ENCODE measurements around the gene HOXB7.
A peak's percentile ranks its signal among the peaks of the same experiment; 100 is the strongest.

Gene HOXB7

DNA sequence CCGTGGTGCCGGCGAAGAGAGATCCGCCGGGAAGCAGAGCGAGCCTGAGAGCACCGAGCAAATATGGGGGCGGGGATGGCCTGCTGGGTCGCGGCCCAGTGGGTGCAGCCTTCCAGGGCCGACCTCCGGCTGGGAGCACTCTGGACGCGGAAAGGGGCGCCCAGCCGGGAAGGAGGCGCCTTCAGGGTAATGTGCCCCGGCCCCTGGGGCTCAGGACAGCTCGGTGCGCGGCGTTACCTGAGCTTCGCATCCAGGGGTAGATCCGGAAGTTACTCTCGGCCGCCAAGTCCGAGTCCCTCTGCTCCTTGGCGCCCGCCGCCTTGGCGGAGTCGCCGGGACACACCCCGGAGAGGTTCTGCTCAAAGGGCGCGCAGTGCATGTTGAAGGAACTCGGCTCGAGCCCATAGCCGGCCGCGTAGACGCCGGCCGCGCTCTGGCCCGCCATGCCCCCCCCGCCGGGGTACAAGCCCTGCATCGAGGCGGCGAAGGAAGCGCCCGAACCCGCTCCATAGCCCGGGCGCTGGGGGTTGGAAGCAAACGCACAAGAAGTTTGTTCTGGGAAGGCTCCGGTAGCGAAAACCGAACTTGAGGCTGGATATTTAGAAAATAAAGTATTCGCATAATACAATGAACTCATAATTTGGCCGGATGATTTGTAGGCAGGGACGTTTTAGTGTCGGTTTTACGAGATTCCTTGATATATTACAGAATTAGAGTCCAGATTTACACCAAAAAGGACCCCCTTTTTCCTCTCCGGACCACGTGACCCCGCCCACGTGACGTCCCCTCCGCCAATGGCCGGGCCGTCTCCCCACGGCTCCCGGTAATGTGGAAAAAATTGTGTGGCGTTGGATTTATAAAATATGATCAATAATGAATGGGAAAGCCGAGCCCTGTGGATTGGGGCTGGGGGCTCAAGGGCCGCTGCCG lies at the start of gene HOXB7:
Gene HOXB7, minus strand, starts transcription at position 736 of the 930 bp plus-strand sequence. Its CDS starts 99 bp downstream, at position 637.
- ChIA-PET POLR2A (interaction anchor here (1.0 kb wide), 1 partner anchor 18 kb away, joined by 4 read pairs; no protein-coding TSS in a partner anchor), CTCF (interaction anchor here (0.9 to 2.8 kb wide), 11 partner anchors 8 to 584 kb away, joined by 3 to 15 read pairs (median 6); partner anchors contain the start of gene HOXB5)
- TF ChIP-seq, protein P1, sequence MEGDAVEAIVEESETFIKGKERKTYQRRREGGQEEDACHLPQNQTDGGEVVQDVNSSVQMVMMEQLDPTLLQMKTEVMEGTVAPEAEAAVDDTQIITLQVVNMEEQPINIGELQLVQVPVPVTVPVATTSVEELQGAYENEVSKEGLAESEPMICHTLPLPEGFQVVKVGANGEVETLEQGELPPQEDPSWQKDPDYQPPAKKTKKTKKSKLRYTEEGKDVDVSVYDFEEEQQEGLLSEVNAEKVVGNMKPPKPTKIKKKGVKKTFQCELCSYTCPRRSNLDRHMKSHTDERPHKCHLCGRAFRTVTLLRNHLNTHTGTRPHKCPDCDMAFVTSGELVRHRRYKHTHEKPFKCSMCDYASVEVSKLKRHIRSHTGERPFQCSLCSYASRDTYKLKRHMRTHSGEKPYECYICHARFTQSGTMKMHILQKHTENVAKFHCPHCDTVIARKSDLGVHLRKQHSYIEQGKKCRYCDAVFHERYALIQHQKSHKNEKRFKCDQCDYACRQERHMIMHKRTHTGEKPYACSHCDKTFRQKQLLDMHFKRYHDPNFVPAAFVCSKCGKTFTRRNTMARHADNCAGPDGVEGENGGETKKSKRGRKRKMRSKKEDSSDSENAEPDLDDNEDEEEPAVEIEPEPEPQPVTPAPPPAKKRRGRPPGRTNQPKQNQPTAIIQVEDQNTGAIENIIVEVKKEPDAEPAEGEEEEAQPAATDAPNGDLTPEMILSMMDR (IDR thresholded peaks at IDR 0.05; ENCODE audit: insufficient read depth, low read length, missing control alignments) = no peak
- peak within 1 kb of the TSS; percentile 67 for H3K4me3 ChIP-seq (ENCODE audit: low read depth, low read length)
- DNase-seq (ENCODE audit: low read depth, low spot score) = no peak

DNA sequence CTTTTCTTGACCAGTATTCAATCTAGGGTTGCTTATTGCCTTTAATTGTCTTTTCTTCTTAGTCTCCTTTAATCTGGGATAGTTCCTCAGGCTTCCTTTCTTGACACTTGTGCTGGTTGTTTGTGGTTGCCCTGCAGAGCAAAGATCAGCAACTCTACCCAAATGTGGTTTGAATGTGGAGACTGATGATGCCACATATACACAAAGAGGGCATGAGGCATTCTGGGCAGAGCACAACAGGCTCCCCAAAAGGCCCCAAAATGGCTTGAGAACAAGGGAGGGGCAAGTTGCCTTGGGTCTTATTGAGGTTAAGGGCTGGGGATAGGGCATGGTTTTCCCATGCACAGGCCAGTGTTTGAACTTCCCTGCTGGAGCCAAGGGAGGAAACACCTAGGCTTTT lies 45.1 kb upstream of the HOXB7 start:
- DNase-seq (ENCODE audit: low read depth, low spot score) = no peak
- ChIA-PET CTCF (interaction anchor here (1.2 to 2.5 kb wide), 6 partner anchors 15 to 223 kb away, joined by 3 to 13 read pairs (median 6); no protein-coding TSS in a partner anchor), POLR2A (no interaction called here)
- H3K4me3 ChIP-seq (ENCODE audit: low read depth, low read length) = no peak overlapping the region
- TF ChIP-seq, protein P1 (IDR thresholded peaks at IDR 0.05; ENCODE audit: insufficient read depth, low read length, missing control alignments) = no peak

DNA sequence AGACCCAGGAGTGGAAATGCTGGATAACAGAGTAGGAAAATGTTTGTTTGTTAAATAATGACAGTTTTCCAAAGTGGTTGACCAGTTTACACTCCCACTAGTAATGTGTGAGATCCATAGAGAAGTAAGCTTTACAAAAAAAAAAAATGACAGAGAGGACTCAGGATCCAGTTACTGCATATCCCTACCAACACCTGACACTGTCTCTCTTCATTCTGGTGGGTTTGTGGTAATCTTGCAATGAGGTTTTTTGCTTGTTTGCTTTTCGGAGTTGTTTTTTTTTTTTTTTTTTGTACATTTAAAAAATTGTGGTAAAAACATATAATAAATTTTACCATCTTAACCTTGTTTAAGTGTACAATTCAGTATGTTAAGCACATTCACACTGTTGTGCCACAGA lies 38.9 kb upstream of the HOXB7 start:
- no peak for DNase-seq (ENCODE audit: low read depth, low spot score)
- CTCF ChIA-PET = no interaction called here
- TF ChIP-seq, protein P1 (IDR thresholded peaks at IDR 0.05; ENCODE audit: insufficient read depth, low read length, missing control alignments) = no peak
- no peak overlapping the region for H3K4me3 ChIP-seq (ENCODE audit: low read depth, low read length)
- POLR2A ChIA-PET = interaction anchor here (0.7 kb wide), 1 partner anchor 72 kb away, joined by 4 read pairs; no protein-coding TSS in a partner anchor

DNA sequence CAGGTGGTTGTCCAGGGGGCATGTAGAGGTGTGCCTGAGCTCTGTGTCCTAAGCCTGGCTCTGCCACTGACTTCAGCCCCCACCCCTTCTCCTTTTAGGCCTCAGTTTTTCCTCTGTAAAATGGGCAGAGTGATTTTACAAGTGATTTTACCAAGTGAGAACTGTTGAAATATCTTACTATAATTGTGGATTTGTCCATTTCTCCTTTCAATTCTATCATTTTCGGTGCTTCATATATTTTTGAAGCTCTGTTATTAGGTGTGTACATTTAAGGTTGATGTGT lies 37.1 kb upstream of the HOXB7 start:
- H3K4me3 ChIP-seq (ENCODE audit: low read depth, low read length) = no peak overlapping the region
- POLR2A ChIA-PET = no interaction called here
- TF ChIP-seq, protein P1 (IDR thresholded peaks at IDR 0.05; ENCODE audit: insufficient read depth, low read length, missing control alignments) = no peak
- no peak for DNase-seq (ENCODE audit: low read depth, low spot score)
- CTCF ChIA-PET = interaction anchor here (0.9 to 2.3 kb wide), 4 partner anchors 12 to 236 kb away, joined by 3 to 12 read pairs (median 4); no protein-coding TSS in a partner anchor

DNA sequence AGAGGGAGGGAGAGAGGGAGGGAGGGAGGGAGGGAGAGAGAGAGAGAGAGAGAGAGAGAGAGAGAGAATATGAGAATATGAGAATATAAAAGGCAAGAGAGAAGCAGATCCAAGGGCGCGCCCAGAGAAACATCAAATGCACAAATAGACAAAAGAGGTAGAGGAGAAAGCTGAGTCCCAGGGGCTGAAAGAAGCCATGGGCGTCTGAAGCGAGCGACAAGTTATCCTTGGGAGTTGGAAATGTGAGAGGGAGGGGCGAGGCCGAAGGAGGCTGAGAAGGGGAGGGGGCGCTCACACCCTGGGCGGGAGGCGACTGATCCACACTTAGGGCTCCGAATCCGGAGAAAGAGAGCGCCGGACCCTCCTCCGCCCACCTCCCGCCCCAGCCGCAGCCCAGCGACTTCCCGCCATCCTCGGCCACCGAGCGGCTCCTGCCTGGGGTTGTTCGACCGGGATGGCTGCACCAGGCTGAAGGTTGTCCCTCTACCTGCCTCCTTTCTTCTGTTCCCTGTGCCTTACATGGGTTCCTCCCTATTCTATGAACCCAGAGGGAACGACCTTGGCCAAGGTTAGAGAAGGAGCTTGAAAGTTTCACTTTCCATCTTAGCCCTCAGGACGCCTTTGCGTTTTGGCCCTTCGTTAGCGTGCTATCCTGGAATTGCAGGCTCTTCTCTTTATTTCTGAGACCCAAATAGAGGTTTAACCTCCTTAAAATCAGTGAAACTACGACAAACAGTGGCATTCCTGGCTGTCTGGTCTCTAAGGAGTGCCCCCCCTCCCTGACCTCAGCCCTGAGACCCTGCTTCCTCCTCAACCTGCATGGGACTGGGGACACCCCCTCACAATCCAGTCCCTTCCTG lies 36.5 kb upstream of the HOXB7 start:
- no peak for DNase-seq (ENCODE audit: low read depth, low spot score)
- POLR2A ChIA-PET = no interaction called here
- H3K4me3 ChIP-seq (ENCODE audit: low read depth, low read length) = peak overlapping the region; percentile 53
- CTCF ChIA-PET = interaction anchor here (0.9 to 2.3 kb wide), 3 partner anchors 11 to 237 kb away, joined by 3 to 12 read pairs (median 4); no protein-coding TSS in a partner anchor
- TF ChIP-seq, protein P1 (IDR thresholded peaks at IDR 0.05; ENCODE audit: insufficient read depth, low read length, missing control alignments) = no peak

Measured in AG04449 (cell line).